Caki2 (cell line): ENCODE measurements around the gene SLC22A14. TPM values are rescaled to one million over a fixed set of nuclear protein-coding genes. Genes with fewer than 3 reads are reported as not detected.
"Not testable (repeated sequence)": the region's sequence is repeated elsewhere in the genome, so short reads cannot be mapped to it uniquely, and the experiment has no call there.

Experiments
- DNase-seq: peaks from one replicate; pipeline ENCODE4 v3.0.0-alpha.2; 2015; ENCODE audit warnings: low read depth
- in situ Hi-C: cut with HindIII; loops from 2 replicates; pipeline ENCODE4 v1.10.0; 2016; ENCODE audit warnings: low sequenced_read_pairs, low pct_unique_long_range_greater_than_20kb, mixed read lengths
- total RNA-seq: library from RNA; depleted of rRNA; stranded (reverse); fragments of >200 nt; shearing (Covaris generic); gene quantifications from 2 replicates; pipeline ENCODE4 v1.2.3, GENCODE V29; 2014; ENCODE audit warnings: low replicate concordance

The SLC22A14 gene
- total RNA-seq, 1 experiment from 2014 or later, result not detected

- DNase-seq, result no peak
- in situ Hi-C loops, result no loop called here
Observed at GRCh38 chr3:38267662-38268061, 14.4 kb upstream of the SLC22A14 start.

- no peak for DNase-seq
- in situ Hi-C loops, result no loop called here
Observed at GRCh38 chr3:38268087-38268486, 14.0 kb upstream of the SLC22A14 start.

- in situ Hi-C loops, result no loop called here
- DNase-seq, result no peak
Observed at GRCh38 chr3:38268522-38268921, 13.6 kb upstream of the SLC22A14 start.

- DNase-seq, result no peak
- in situ Hi-C loops, result no loop called here
Observed at GRCh38 chr3:38270606-38271005, 11.5 kb upstream of the SLC22A14 start.

- in situ Hi-C loops, result no loop called here
- no peak for DNase-seq
Observed at GRCh38 chr3:38271553-38271952, 10.5 kb upstream of the SLC22A14 start.

GRCh38 chr3:38274864-38275649 lies 7.0 kb upstream of the SLC22A14 start:
- no peak for DNase-seq
- in situ Hi-C loops, result no loop called here

- no peak for DNase-seq
- in situ Hi-C loops, result no loop called here
Observed at GRCh38 chr3:38275658-38276057, 6.4 kb upstream of the SLC22A14 start.

- no peak for DNase-seq
- in situ Hi-C loops, result no loop called here
Observed at GRCh38 chr3:38276081-38276916, 5.8 kb upstream of the SLC22A14 start.

GRCh38 chr3:38276917-38277630 lies 5.0 kb upstream of the SLC22A14 start:
- in situ Hi-C loops, result no loop called here
- no peak for DNase-seq

- DNase-seq, result no peak
- in situ Hi-C loops, result no loop called here
Observed at GRCh38 chr3:38278841-38279240, 3.3 kb upstream of the SLC22A14 start.

- no peak for DNase-seq
- in situ Hi-C loops, result no loop called here
Observed at GRCh38 chr3:38283810-38284755, 2.0 kb downstream of the SLC22A14 start.

- in situ Hi-C loops, result no loop called here
- no peak for DNase-seq
Observed at GRCh38 chr3:38284756-38285150, 2.7 kb downstream of the SLC22A14 start.

- DNase-seq, in situ Hi-C loops: not testable (repeated sequence)
Observed at GRCh38 chr3:38289286-38290217, 7.5 kb downstream of the SLC22A14 start.

- DNase-seq, in situ Hi-C loops: not testable (repeated sequence)
Observed at GRCh38 chr3:38297053-38297452, 15.0 kb downstream of the SLC22A14 start.

- DNase-seq, result no peak
Observed at GRCh38 chr3:38297537-38297936, 15.4 kb downstream of the SLC22A14 start.

GRCh38 chr3:38297947-38298711 lies 16.0 kb downstream of the SLC22A14 start:
- DNase-seq, result peak; percentile 13

More at GRCh38 chr3:38297537-38297936, 15.4 kb downstream of the SLC22A14 start:
- in situ Hi-C loops, result no loop called here

More at GRCh38 chr3:38297947-38298711, 16.0 kb downstream of the SLC22A14 start:
- in situ Hi-C loops, result no loop called here
